ENCODE results near the gene PLEKHG4B. TPM values are rescaled to one million over a fixed set of nuclear protein-coding genes. Genes with fewer than 3 reads are reported as not detected.

Gene PLEKHG4B
- total RNA-seq, 1 experiment from 2014 or later = 1.2 TPM

DNA sequence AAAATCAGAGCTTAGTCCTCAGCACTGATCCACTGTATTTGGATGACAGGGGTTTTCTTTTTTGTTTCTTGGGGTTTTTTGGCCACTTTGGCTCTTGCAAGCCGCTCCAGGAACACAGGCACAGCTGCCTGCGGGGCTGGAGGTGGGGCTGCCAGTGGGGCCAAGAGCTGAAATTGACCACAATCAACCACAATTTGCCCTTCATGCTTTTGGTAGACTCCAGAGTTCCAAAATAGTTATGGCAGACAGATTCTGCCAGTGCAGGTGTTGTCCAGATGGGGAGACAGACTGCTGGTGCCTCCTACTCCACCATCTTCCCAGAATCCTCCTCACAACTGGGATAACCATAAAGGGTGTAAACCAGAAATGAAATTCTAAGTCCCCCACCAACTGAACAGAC is 36.5 kb downstream of the PLEKHG4B start:
- Histone ChIP-seq H3F3A (ENCODE audit: low read length, unreplicated experiment) (no peaks in the 10 kb centered on the region), H3K27me3 (ENCODE audit: low read length) (peaks cover 4% of the 10 kb centered on the region; the same call in 1 of the 2 replicates), H3K9me3 (ENCODE audit: low read length) (0 out of 2 replicates have a peak, but pooled peaks cover 8% of the 10 kb centered on the region), H4K20me1 (ENCODE audit: low read length) (no peaks in the 10 kb centered on the region), H3K27ac (ENCODE audit: low read length) (no peak overlapping the region), H3K4me2 (ENCODE audit: low read length) (no peak overlapping the region), H3K79me2 (ENCODE audit: low read length) (no peaks in the 10 kb centered on the region), H2AFZ (ENCODE audit: low read length) (no peak overlapping the region), H3K9me2 (replicated peaks; ENCODE audit: low read length) (no peaks in the 10 kb centered on the region), H3K9ac (ENCODE audit: low read length) (no peak overlapping the region), H3K36me3 (ENCODE audit: low read depth, low read length) (no peaks in the 10 kb centered on the region), H3K4me3 (ENCODE audit: low read length) (no peak overlapping the region), H3K4me1 (ENCODE audit: insufficient read depth, low read length) (no peaks in the 10 kb centered on the region)
- intact Hi-C loops (cut with micrococcal nuclease) = no loop called here
- ATAC-seq = no peak
- no peak for TF ChIP-seq EZH2phosphoT487 (IDR thresholded peaks at IDR 0.05; ENCODE audit: borderline replicate concordance, low read length)
- TF ChIP-seq, protein P1, sequence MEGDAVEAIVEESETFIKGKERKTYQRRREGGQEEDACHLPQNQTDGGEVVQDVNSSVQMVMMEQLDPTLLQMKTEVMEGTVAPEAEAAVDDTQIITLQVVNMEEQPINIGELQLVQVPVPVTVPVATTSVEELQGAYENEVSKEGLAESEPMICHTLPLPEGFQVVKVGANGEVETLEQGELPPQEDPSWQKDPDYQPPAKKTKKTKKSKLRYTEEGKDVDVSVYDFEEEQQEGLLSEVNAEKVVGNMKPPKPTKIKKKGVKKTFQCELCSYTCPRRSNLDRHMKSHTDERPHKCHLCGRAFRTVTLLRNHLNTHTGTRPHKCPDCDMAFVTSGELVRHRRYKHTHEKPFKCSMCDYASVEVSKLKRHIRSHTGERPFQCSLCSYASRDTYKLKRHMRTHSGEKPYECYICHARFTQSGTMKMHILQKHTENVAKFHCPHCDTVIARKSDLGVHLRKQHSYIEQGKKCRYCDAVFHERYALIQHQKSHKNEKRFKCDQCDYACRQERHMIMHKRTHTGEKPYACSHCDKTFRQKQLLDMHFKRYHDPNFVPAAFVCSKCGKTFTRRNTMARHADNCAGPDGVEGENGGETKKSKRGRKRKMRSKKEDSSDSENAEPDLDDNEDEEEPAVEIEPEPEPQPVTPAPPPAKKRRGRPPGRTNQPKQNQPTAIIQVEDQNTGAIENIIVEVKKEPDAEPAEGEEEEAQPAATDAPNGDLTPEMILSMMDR (conservative IDR thresholded peaks at IDR 0.05; ENCODE audit: low read depth, low read length) = no peak
- no peak for TF ChIP-seq EZH2 (IDR thresholded peaks at IDR 0.05; ENCODE audit: low read length, unreplicated experiment)
- POLR2A ChIA-PET (ENCODE audit: unreplicated experiment) = no interaction called here
- DNase-seq = no peak
- CTCF ChIA-PET = no interaction called here
- BruUV-seq (replicated peaks) = no TSS peak

DNA sequence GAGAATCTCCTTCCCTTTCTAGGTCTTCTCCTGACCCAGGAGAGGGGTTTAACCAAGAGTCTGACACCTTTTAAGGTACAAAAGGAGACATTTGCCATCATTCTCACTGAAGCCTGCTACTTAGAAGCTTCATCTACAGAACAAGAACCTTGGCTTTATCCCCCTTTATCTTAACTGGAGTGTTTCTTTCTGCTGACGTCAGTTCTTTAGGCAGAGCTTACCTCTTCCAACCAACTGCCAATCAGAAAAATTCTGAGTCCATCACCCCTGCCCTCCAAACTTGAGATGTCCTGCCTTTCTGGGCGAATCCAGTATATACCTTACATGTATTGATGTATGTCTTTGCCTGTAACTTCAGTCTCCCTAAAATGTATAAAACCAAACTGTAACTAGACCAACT is 37.2 kb downstream of the PLEKHG4B start:
- no peak for DNase-seq
- intact Hi-C loops (cut with micrococcal nuclease) = no loop called here
- POLR2A ChIA-PET (ENCODE audit: unreplicated experiment) = no interaction called here
- H3F3A ChIP-seq (ENCODE audit: low read length, unreplicated experiment) = no peaks in the 10 kb centered on the region
- no TSS peak for BruUV-seq (replicated peaks)
- H3K4me1 ChIP-seq (ENCODE audit: insufficient read depth, low read length) = no peaks in the 10 kb centered on the region
- CTCF ChIA-PET = no interaction called here
- H3K79me2 ChIP-seq (ENCODE audit: low read length) = no peaks in the 10 kb centered on the region
- no peaks in the 10 kb centered on the region for H3K36me3 ChIP-seq (ENCODE audit: low read depth, low read length)
- H2AFZ ChIP-seq (ENCODE audit: low read length) = no peak overlapping the region
- ATAC-seq = no peak
- no peaks in the 10 kb centered on the region for H3K9me2 ChIP-seq (replicated peaks; ENCODE audit: low read length)
- H3K4me2 ChIP-seq (ENCODE audit: low read length) = no peak overlapping the region
- H3K27ac ChIP-seq (ENCODE audit: low read length) = no peak overlapping the region
- H3K27me3 ChIP-seq (ENCODE audit: low read length) = peaks cover 4% of the 10 kb centered on the region; the same call in 1 of the 2 replicates
- H3K9ac ChIP-seq (ENCODE audit: low read length) = no peak overlapping the region
- H4K20me1 ChIP-seq (ENCODE audit: low read length) = no peaks in the 10 kb centered on the region
- no peak for TF ChIP-seq EZH2 (IDR thresholded peaks at IDR 0.05; ENCODE audit: low read length, unreplicated experiment)
- TF ChIP-seq, protein P1 (conservative IDR thresholded peaks at IDR 0.05; ENCODE audit: low read depth, low read length) = no peak
- TF ChIP-seq EZH2phosphoT487 (IDR thresholded peaks at IDR 0.05; ENCODE audit: borderline replicate concordance, low read length) = no peak
- 0 out of 2 replicates have a peak, but pooled peaks cover 8% of the 10 kb centered on the region for H3K9me3 ChIP-seq (ENCODE audit: low read length)
- no peak overlapping the region for H3K4me3 ChIP-seq (ENCODE audit: low read length)

DNA sequence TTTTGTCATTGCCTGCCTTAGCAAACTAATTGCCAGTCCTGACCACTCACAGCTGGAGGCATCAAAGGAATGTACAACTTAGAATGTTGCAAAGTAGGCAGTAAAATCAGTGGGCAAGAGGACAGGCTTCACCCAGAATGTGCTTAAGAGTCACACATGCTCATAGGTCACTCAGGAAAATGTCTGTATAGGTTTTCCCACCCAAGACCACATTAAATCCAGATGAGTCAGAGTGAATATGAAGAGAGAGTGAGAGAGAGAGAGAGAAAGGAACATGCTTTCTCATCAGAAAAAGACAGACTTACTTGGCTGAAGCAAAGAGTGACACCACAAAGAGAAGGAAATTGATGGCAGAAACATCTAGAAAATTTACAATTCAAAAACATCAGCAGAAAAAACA is 37.9 kb downstream of the PLEKHG4B start:
- no peaks in the 10 kb centered on the region for H3F3A ChIP-seq (ENCODE audit: low read length, unreplicated experiment)

More for the DNA sequence above, 37.9 kb downstream of the PLEKHG4B start:
- TF ChIP-seq EZH2phosphoT487 (IDR thresholded peaks at IDR 0.05; ENCODE audit: borderline replicate concordance, low read length) (no peak), EZH2 (IDR thresholded peaks at IDR 0.05; ENCODE audit: low read length, unreplicated experiment) (no peak)
- TF ChIP-seq, protein P1 (conservative IDR thresholded peaks at IDR 0.05; ENCODE audit: low read depth, low read length) = no peak
- Histone ChIP-seq H3K79me2 (ENCODE audit: low read length) (no peaks in the 10 kb centered on the region), H3K36me3 (ENCODE audit: low read depth, low read length) (no peaks in the 10 kb centered on the region), H3K9me2 (replicated peaks; ENCODE audit: low read length) (no peaks in the 10 kb centered on the region), H3K4me3 (ENCODE audit: low read length) (no peak overlapping the region), H3K9ac (ENCODE audit: low read length) (no peak overlapping the region), H3K9me3 (ENCODE audit: low read length) (0 out of 2 replicates have a peak, but pooled peaks cover 8% of the 10 kb centered on the region), H3K27me3 (ENCODE audit: low read length) (peaks cover 4% of the 10 kb centered on the region; the same call in 1 of the 2 replicates), H2AFZ (ENCODE audit: low read length) (no peak overlapping the region), H3K27ac (ENCODE audit: low read length) (no peak overlapping the region), H3K4me1 (ENCODE audit: insufficient read depth, low read length) (no peaks in the 10 kb centered on the region), H4K20me1 (ENCODE audit: low read length) (no peaks in the 10 kb centered on the region), H3K4me2 (ENCODE audit: low read length) (no peak overlapping the region)
- POLR2A ChIA-PET (ENCODE audit: unreplicated experiment) = interaction anchor here (0.7 kb wide), 1 partner anchor 89 kb away, joined by 3 read pairs; no protein-coding TSS in a partner anchor
- CTCF ChIA-PET = no interaction called here
- no TSS peak for BruUV-seq (replicated peaks)
- no peak for ATAC-seq
- intact Hi-C loops (cut with micrococcal nuclease) = no loop called here
- no peak for DNase-seq
